Measurements from ENCODE around the gene PTGER4.

- TF ChIP-seq CTCF (IDR thresholded peaks at IDR 0.05) (no peak), POLR2AphosphoS5 (IDR thresholded peaks at IDR 0.05) (no peak)
These were observed 1.8 kb downstream of the PTGER4 start for GRCh38 chr5:40681363-40682153.
